Measurements from ENCODE around the gene IRF8.

DNA sequence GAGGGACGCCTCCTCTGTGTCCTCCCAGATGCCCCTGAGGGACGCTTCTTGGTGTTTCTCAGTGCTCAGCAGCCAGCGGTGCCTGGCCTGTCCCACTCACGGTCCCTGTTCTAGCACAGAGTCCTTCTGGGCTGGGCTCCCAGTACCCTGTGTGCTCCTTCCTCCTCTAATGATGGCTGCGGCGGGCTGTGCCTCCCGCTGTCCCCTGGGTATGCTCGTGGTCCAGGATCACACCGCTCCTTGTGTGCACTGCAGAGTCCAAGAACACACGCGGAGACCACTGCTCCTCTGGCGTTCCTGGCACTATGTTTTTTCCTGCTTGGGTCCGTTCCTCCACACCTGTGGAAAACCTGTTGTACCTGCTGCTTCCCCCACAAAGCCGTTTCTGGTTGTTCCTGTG lies 15.1 kb upstream of the IRF8 start:
- TF ChIP-seq, protein P1, sequence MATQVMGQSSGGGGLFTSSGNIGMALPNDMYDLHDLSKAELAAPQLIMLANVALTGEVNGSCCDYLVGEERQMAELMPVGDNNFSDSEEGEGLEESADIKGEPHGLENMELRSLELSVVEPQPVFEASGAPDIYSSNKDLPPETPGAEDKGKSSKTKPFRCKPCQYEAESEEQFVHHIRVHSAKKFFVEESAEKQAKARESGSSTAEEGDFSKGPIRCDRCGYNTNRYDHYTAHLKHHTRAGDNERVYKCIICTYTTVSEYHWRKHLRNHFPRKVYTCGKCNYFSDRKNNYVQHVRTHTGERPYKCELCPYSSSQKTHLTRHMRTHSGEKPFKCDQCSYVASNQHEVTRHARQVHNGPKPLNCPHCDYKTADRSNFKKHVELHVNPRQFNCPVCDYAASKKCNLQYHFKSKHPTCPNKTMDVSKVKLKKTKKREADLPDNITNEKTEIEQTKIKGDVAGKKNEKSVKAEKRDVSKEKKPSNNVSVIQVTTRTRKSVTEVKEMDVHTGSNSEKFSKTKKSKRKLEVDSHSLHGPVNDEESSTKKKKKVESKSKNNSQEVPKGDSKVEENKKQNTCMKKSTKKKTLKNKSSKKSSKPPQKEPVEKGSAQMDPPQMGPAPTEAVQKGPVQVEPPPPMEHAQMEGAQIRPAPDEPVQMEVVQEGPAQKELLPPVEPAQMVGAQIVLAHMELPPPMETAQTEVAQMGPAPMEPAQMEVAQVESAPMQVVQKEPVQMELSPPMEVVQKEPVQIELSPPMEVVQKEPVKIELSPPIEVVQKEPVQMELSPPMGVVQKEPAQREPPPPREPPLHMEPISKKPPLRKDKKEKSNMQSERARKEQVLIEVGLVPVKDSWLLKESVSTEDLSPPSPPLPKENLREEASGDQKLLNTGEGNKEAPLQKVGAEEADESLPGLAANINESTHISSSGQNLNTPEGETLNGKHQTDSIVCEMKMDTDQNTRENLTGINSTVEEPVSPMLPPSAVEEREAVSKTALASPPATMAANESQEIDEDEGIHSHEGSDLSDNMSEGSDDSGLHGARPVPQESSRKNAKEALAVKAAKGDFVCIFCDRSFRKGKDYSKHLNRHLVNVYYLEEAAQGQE (IDR thresholded peaks at IDR 0.05; ENCODE audit: insufficient read depth in 1 of 2, low read depth in 2 of 2, low read length in 2 of 2), result no peak
- TF ChIP-seq POLR2AphosphoS5 (IDR thresholded peaks at IDR 0.05; ENCODE audit: low read depth, low read length), result no peak
